A673 (cell line): ENCODE measurements around the gene ABCB7. TPM values are rescaled to one million over a fixed set of nuclear protein-coding genes. Genes with fewer than 3 reads are reported as not detected.

Experiments used
- BruUV-seq: library from RNA; stranded (reverse); fragments of 400-500 nt; replicated peaks from 2 replicates; lab custom pipeline; 2021; lab: Mats Ljungman, UMichigan
- CTCF ChIA-PET: fragments of 300-600 bp; sonication (Branson Sonifier 250); formaldehyde crosslinking; loops from one replicate; lab custom pipeline; 2022; ENCODE audit warnings: antibody characterized with exemption; lab: Charles Lee
- POLR2A ChIA-PET: fragments of 300-600 bp; sonication (Branson Sonifier 250); formaldehyde crosslinking; loops from one replicate; lab custom pipeline; 2022; ENCODE audit warnings: antibody characterized with exemption; ENCODE audit not compliant: low non-redundant PET; lab: Charles Lee
- DNase-seq: peaks from one replicate; pipeline ENCODE4 v3.0.0-alpha.2; 2015; ENCODE audit warnings: low spot score
- H3K27ac ChIP-seq: fragments of 200-600 bp; sonication (generic); 2 replicates; pipeline ENCODE4 v1.5.1; 2016; ENCODE audit warnings: mixed run types, low read depth, mild to moderate bottlenecking, mixed read lengths, antibody characterized with exemption, low read length; ENCODE audit not compliant: poor library complexity, severe bottlenecking
- H3K27me3 ChIP-seq: fragments of 200-600 bp; sonication (generic); replicated peaks from 2 replicates; pipeline ENCODE4 v1.6.1; 2017; ENCODE audit warnings: mixed run types, low read depth, mild to moderate bottlenecking, mixed read lengths, antibody characterized with exemption, low read length; ENCODE audit not compliant: insufficient read depth, poor library complexity
- H3K36me3 ChIP-seq: fragments of 200-600 bp; sonication (generic); 2 replicates; pipeline ENCODE4 v1.6.1; 2016; ENCODE audit warnings: mixed run types, mild to moderate bottlenecking, mixed read lengths, antibody characterized with exemption, low read length; ENCODE audit not compliant: insufficient read depth, poor library complexity, severe bottlenecking
- H3K4me1 ChIP-seq: fragments of 200-600 bp; sonication (generic); 2 replicates; pipeline ENCODE4 v1.6.1; 2017; ENCODE audit warnings: mixed run types, mild to moderate bottlenecking, mixed read lengths, antibody characterized with exemption, low read length; ENCODE audit not compliant: insufficient read depth, poor library complexity, severe bottlenecking
- H3K4me3 ChIP-seq: fragments of 200-600 bp; sonication (generic); 2 replicates; pipeline ENCODE4 v1.5.1; 2016; ENCODE audit warnings: low read depth, mixed run types, mild to moderate bottlenecking, mixed read lengths, low read length; ENCODE audit not compliant: poor library complexity, severe bottlenecking
- H3K9me3 ChIP-seq: fragments of 200-600 bp; sonication (generic); 2 replicates; pipeline ENCODE4 v1.6.1; 2016; ENCODE audit warnings: mixed run types, low read depth, mild to moderate bottlenecking, mixed read lengths, antibody characterized with exemption, low read length; ENCODE audit not compliant: poor library complexity, severe bottlenecking
- EZH2 ChIP-seq: fragments of 200-600 bp; sonication (generic); IDR thresholded peaks from 2 replicates; pipeline ENCODE4 v1.6.1; 2017; ENCODE audit warnings: borderline replicate concordance, low read depth, mild to moderate bottlenecking, mixed read lengths, antibody characterized with exemption, low read length; ENCODE audit not compliant: poor library complexity, severe bottlenecking
- intact Hi-C: fragments of 100-400 bp; cut with micrococcal nuclease; formaldehyde crosslinking; loops from one replicate; pipeline ENCODE4 v1.10.0; 2022; ENCODE audit not compliant: unreplicated experiment
- total RNA-seq: library from RNA; stranded (reverse); gene quantifications from 2 replicates; pipeline ENCODE4 v1.2.3, GENCODE V29; 2021
- TF ChIP-seq, protein P1 (sequence below): fragments of 300-800, 200-600 bp; sonication (generic); conservative IDR thresholded peaks from 2 replicates; pipeline ENCODE4 v1.5.1; 2017; ENCODE audit warnings: low read depth, mild to moderate bottlenecking, antibody characterized with exemption, low read length, moderate library complexity, mixed read lengths

Gene ABCB7
- total RNA-seq, 1 experiment from 2014 or later: 28.8 TPM

GRCh38 chrX:75106772-75107171 lies 49.3 kb downstream of the ABCB7 start:
- intact Hi-C loops: no loop called here
- Histone ChIP-seq H3K36me3 (no peaks in the 10 kb centered on the region), H3K9me3 (no peaks in the 10 kb centered on the region), H3K27me3 (no peaks in the 10 kb centered on the region), H3K27ac (no peak overlapping the region), H3K4me3 (no peak overlapping the region), H3K4me1 (no peaks in the 10 kb centered on the region)
- no peak for TF ChIP-seq EZH2
- TF ChIP-seq, protein P1, sequence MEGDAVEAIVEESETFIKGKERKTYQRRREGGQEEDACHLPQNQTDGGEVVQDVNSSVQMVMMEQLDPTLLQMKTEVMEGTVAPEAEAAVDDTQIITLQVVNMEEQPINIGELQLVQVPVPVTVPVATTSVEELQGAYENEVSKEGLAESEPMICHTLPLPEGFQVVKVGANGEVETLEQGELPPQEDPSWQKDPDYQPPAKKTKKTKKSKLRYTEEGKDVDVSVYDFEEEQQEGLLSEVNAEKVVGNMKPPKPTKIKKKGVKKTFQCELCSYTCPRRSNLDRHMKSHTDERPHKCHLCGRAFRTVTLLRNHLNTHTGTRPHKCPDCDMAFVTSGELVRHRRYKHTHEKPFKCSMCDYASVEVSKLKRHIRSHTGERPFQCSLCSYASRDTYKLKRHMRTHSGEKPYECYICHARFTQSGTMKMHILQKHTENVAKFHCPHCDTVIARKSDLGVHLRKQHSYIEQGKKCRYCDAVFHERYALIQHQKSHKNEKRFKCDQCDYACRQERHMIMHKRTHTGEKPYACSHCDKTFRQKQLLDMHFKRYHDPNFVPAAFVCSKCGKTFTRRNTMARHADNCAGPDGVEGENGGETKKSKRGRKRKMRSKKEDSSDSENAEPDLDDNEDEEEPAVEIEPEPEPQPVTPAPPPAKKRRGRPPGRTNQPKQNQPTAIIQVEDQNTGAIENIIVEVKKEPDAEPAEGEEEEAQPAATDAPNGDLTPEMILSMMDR: no peak
- CTCF ChIA-PET: no interaction called here
- DNase-seq: no peak
- no TSS peak for BruUV-seq
- POLR2A ChIA-PET: no interaction called here

DNA sequence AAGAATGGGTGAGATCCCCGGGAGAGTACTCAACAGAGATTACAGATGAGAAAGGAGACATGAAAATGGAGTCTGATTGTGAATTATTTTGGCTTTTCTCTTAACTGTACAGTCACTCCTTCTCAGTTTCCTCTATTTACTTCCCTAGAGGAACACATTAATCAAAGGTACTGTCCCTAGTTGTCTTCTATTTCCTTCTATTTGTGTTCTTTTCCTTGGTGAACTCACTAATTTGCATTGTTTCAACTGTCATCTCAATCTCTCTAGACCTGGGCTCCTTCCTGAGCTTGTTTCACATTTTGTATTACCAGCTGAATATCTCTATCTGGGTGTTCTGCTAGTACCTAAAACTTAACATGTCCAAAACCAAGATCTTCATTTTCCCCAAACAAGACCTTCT lies 59.8 kb downstream of the ABCB7 start:
- ChIA-PET POLR2A (no interaction called here), CTCF (no interaction called here)
- H3K27ac ChIP-seq: no peak overlapping the region
- DNase-seq: no peak
- intact Hi-C loops: no loop called here
- H3K4me3 ChIP-seq: no peak overlapping the region
- H3K36me3 ChIP-seq: no peaks in the 10 kb centered on the region
- H3K4me1 ChIP-seq: no peaks in the 10 kb centered on the region
- no peaks in the 10 kb centered on the region for H3K9me3 ChIP-seq
- no peaks in the 10 kb centered on the region for H3K27me3 ChIP-seq
- no TSS peak for BruUV-seq
- TF ChIP-seq, protein P1: no peak
- no peak for TF ChIP-seq EZH2

DNA sequence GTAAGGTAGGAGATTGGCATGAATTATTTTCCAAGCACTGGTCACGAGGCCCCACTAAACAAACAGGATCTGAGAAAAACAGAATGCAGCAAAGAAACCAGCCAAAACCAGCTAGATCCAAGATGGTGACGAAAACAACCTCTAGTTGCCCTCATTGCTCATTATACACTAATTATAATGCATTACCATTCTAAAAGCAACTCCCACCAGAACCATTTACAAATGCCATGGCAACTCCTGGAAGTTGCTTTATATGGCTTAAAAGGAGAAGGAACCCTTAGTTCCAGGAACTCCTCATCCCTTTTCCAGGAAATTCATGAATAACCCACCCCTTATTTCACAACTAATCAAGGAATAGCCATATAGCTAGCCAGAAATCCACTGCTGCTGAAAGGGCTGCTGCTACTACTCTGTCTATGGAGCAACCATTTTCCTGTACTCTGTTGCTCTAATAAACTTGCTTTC lies 69.3 kb downstream of the ABCB7 start:
- CTCF ChIA-PET: no interaction called here
- TF ChIP-seq EZH2: no peak
- TF ChIP-seq, protein P1: no peak
- intact Hi-C loops: no loop called here
- H3K4me3 ChIP-seq: no peak overlapping the region
- H3K9me3 ChIP-seq: no peaks in the 10 kb centered on the region
- no peaks in the 10 kb centered on the region for H3K27me3 ChIP-seq
- H3K27ac ChIP-seq: no peak overlapping the region
- no peaks in the 10 kb centered on the region for H3K4me1 ChIP-seq
- H3K36me3 ChIP-seq: no peaks in the 10 kb centered on the region
- BruUV-seq: no TSS peak
- DNase-seq: no peak
- POLR2A ChIA-PET: interaction anchor here (0.6 kb wide), 1 partner anchor 474 kb away, joined by 18 read pairs; no protein-coding TSS in a partner anchor
